Spleen (tissue), 11 donors: Measurements from ENCODE around the gene IQCB1. TPM values are rescaled to one million over a fixed set of nuclear protein-coding genes. Genes with fewer than 3 reads are reported as not detected.

ENCODE experiments used
- DNase-seq: peaks from one replicate; pipeline ENCODE4 v3.0.0-alpha.2; 2020
- H3K27ac ChIP-seq, 8 donors: fragments of 200-600 bp; sonication (generic) in 7 of 8; 1 replicate in 4 of 8; 2 replicates in 4 of 8; pipeline versions ENCODE4 v1.5.0 to v1.8.0; 2016 to 2021; ENCODE audit warnings: inconsistent platforms in 4 of 8, mild to moderate bottlenecking in 4 of 8, moderate library complexity in 1 of 8
- H3K27me3 ChIP-seq, 7 donors: fragments of 200-600 bp; sonication (generic) in 6 of 7; replicated peaks in 1 of 7; 1 replicate in 4 of 7; 2 replicates in 3 of 7; pipeline versions ENCODE4 v1.5.0 to v1.8.0; 2016 to 2021; ENCODE audit warnings: inconsistent platforms in 3 of 7, mild to moderate bottlenecking in 1 of 7
- H3K36me3 ChIP-seq, 6 donors: fragments of 200-600 bp; sonication (generic) in 5 of 6; 1 replicate in 4 of 6; 2 replicates in 2 of 6; pipeline versions ENCODE4 v1.5.0 to v1.8.0; 2016 to 2021; ENCODE audit warnings: inconsistent platforms in 2 of 6
- H3K4me1 ChIP-seq, 6 donors: fragments of 200-600 bp; sonication (generic) in 5 of 6; 1 replicate in 3 of 6; 2 replicates in 3 of 6; pipeline versions ENCODE4 v1.5.0 to v1.8.0; 2016 to 2021; ENCODE audit warnings: inconsistent platforms in 3 of 6
- H3K4me3 ChIP-seq, 8 donors: fragments of 200-600 bp; sonication (generic) in 7 of 8; 1 replicate in 4 of 8; 2 replicates in 4 of 8; pipeline versions ENCODE4 v1.5.0 to v1.8.0; 2016 to 2021; ENCODE audit warnings: inconsistent platforms in 4 of 8, mild to moderate bottlenecking in 4 of 8, moderate library complexity in 2 of 8
- H3K9me3 ChIP-seq, 8 donors: fragments of 200-600 bp; sonication (generic) in 7 of 8; 1 replicate in 4 of 8; 2 replicates in 4 of 8; pipeline versions ENCODE4 v1.5.0 to v1.8.0; 2016 to 2021; ENCODE audit warnings: inconsistent platforms in 4 of 8
- POLR2A ChIP-seq, 3 donors: fragments of 450-650 bp; IDR thresholded peaks; one replicate each; pipeline ENCODE4 v1.5.1; 2017; ENCODE audit warnings: antibody characterized with exemption in 3 of 3, mild to moderate bottlenecking in 1 of 3
- POLR2AphosphoS5 ChIP-seq, 3 donors: sonication (generic); formaldehyde crosslinking; IDR thresholded peaks; one replicate each; pipeline ENCODE4 v1.5.1; 2017; ENCODE audit warnings: antibody characterized with exemption in 3 of 3
- WGBS, 5 donors: extraction: QIAGEN DNeasy Blood & Tissue Kit in 3 of 5; methylation state at CpG; one replicate each; pipeline versions ENCODE4 v1.1.5 to v1.1.7; 2013 to 2018; 5-methylcytosine and 5-hydroxymethylcytosine counted together
- intact Hi-C: fragments of 100-400 bp; cut with DNase I; formaldehyde crosslinking; loops from one replicate; pipeline ENCODE4 v1.15.0; 2023; ENCODE audit warnings: low total_unique reads
- polyA plus RNA-seq, 3 donors: library from polyadenylated mRNA; stranded (reverse); fragments of 200-250 nt; gene quantifications; one replicate each; pipeline ENCODE4 v1.2.1, GENCODE V29; 2013
- total RNA-seq, 7 donors: library from RNA; depleted of rRNA in 3 of 7; stranded (reverse); fragments of >200 nt in 3 of 7; fragmentation: NEBNext Ultra II Directional in 4 of 7; extraction: Animal tissue kit (Norgen Biotek cat#: 25700) in 4 of 7; gene quantifications; one replicate each; pipeline versions ENCODE4 v1.1.0 to v1.2.1, GENCODE V29; 2016 to 2021
- TF ChIP-seq, protein P1 (sequence below), 11 experiments: fragments of 200-600 bp in 7 of 11; fragments of 450-650 bp in 4 of 11; sonication (generic) in 4 of 11; IDR thresholded peaks in 8 of 11; conservative IDR thresholded peaks in 3 of 11; 1 replicate in 7 of 11; 2 replicates in 4 of 11; pipeline versions ENCODE4 v1.4.0 to v1.8.0; 2016 to 2021; ENCODE audit warnings: antibody characterized with exemption in 11 of 11, inconsistent platforms in 4 of 11, mild to moderate bottlenecking in 1 of 11
- donor health status: healthy with polysubstance abuse.
- donor health status: DM: no; HTN: no; CAD: no; lungs with moderate emphysema.
- donor health status: DM: no; HTN: no; CAD: no.
- donor health status: Bipolar disorder and iron deficiency.
- donor health status: healthy.
- donor health status: DM: no; HTN: no; CAD: no.
- donor health status: DM: yes; HTN: yes; CAD: no.

IQCB1 gene
- total and polyA plus RNA-seq, 10 donors, result 14.9 to 39.1 (median 26.5) TPM

DNA sequence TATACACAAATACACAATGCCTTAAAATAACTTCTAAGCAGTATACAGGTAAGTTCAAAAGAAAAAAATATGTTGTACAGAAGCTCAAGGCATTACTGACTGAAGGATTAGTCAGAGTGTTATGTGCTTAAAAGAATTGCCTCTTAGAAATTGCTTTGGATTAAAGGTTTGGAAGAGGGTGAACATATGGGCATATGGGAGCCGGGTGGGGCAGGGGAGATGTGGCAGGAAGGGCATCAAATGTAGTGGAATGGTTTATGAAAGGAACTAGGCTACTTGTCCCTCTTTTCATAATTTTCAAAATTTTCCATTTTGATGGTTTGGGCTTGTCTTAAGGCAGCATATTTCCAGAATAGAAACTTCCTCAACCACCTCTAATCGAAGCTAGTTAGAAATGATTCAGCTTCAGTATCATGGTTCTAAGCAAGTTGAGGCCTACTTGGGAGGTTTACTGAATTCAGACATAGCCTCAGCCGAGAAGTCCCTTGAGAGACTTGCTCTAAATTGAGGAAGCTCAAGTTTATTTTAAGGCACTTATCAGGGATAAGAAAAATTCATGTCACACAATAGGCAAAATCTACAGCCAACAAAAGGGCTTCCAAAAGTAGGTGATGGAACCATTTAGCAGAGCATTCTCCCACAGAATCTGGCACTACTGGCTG is 75.2 kb downstream of the IQCB1 start:
- no peak for DNase-seq
- Histone ChIP-seq H3K4me3 (no peak overlapping the region), H3K9me3 (no peaks in the 10 kb centered on the region), H3K27ac (no peak overlapping the region), H3K4me1 (peaks cover 0 to 7% (median 0%) of the 10 kb centered on the region in 6 donors), H3K36me3 (no peaks in the 10 kb centered on the region), H3K27me3 (no peaks in the 10 kb centered on the region)
- TF ChIP-seq POLR2A (IDR thresholded peaks at IDR 0.05), result no peak
- no peak for TF ChIP-seq POLR2AphosphoS5 (IDR thresholded peaks at IDR 0.05)
- TF ChIP-seq, protein P1, sequence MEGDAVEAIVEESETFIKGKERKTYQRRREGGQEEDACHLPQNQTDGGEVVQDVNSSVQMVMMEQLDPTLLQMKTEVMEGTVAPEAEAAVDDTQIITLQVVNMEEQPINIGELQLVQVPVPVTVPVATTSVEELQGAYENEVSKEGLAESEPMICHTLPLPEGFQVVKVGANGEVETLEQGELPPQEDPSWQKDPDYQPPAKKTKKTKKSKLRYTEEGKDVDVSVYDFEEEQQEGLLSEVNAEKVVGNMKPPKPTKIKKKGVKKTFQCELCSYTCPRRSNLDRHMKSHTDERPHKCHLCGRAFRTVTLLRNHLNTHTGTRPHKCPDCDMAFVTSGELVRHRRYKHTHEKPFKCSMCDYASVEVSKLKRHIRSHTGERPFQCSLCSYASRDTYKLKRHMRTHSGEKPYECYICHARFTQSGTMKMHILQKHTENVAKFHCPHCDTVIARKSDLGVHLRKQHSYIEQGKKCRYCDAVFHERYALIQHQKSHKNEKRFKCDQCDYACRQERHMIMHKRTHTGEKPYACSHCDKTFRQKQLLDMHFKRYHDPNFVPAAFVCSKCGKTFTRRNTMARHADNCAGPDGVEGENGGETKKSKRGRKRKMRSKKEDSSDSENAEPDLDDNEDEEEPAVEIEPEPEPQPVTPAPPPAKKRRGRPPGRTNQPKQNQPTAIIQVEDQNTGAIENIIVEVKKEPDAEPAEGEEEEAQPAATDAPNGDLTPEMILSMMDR (IDR thresholded peaks at IDR 0.05 in 8 of 11, conservative IDR thresholded peaks at IDR 0.05 in 3 of 11), result no peak
- intact Hi-C loops, result no loop called here
- WGBS, 5 donors, result 68 to 85% (median 76%) methylated on average over 3 of the region's 3 CpGs

DNA sequence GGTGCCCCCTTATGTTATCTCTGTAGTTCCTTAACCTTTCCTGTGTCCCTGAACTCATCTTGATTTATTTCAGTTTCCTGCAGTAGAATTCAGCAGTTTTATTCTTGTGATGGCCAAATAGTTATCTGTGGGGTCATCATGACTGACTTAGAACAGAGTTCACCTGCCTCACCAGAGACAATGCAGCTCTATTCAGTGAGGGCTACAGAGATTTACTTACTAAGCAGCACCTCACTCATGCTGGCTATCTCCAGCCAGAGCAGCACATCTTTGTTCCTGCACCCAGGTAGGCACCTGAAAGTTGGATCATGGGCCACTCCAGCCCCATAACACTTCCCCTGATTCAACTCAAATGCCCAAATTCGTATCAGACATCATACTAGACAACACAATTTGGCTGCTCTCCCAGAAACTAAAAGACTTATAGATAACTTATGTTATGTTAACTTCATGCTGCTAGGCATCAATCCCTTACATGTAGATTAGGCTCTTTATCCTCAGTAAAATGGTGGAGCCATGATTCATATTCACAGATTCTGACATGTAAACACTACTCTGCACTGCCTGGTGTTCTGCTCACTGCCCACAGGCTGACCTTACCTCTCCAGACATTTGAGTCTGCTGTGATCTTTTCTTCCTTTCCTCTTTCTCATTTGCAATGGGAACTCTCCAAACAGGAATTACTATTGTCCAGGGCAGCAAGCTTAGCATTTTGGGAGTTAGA is 76.0 kb downstream of the IQCB1 start:
- Histone ChIP-seq H3K36me3 (no peaks in the 10 kb centered on the region), H3K27ac (no peak overlapping the region), H3K4me3 (no peak overlapping the region), H3K9me3 (no peaks in the 10 kb centered on the region), H3K27me3 (no peaks in the 10 kb centered on the region), H3K4me1 (peaks cover 0 to 7% (median 0%) of the 10 kb centered on the region in 6 donors)
- DNase-seq, result no peak
- TF ChIP-seq, protein P1 (IDR thresholded peaks at IDR 0.05 in 8 of 11, conservative IDR thresholded peaks at IDR 0.05 in 3 of 11), result no peak
- TF ChIP-seq POLR2AphosphoS5 (IDR thresholded peaks at IDR 0.05) (no peak), POLR2A (IDR thresholded peaks at IDR 0.05) (no peak)
- 57 to 75% (median 67%) methylated on average over 1 of the region's 1 CpG for WGBS, 5 donors
- intact Hi-C loops, result no loop called here

DNA sequence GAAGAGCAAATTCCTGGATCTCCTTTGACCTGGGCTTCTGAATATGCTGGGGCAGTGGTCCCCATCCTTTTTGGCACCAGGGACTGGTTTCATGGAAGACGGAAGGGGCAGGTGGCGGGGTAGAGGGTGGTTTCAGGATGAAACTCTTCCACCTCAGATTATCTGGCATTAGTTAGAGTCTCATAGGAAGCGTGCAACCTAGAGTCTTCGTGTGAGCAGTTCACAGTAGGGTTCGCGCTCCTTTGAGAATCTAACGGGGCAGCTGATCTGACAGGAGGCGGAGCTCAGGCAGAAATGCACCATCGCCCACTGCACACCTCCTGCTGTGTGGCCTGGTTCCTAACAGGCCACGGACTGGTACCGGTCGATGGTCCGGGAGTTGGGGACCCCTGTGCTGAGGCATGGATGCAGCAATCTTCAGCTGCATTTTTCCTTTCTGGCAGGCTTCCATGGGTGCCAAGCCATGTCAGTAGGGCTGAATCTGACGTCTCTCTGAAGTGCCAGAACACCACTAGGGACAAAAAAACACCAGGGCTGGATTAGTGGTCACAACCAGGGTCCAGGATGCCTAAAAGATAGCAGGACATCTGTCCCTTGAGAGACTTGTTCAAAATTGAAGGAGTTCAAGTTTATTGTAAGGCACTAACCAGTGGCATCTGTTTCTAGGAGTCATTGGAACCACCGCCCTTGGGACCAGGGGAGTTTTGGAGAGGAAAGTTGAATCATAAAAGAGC is 76.9 kb downstream of the IQCB1 start:
- Histone ChIP-seq H3K4me1 (peaks cover 0 to 7% (median 0%) of the 10 kb centered on the region in 6 donors), H3K9me3 (no peaks in the 10 kb centered on the region), H3K27ac (no peak overlapping the region), H3K4me3 (no peak overlapping the region), H3K36me3 (no peaks in the 10 kb centered on the region), H3K27me3 (no peaks in the 10 kb centered on the region)
- no peak for DNase-seq
- WGBS, 5 donors, result 79 to 95% (median 91%) methylated on average over 12 to 15 of the region's 15 CpGs
- TF ChIP-seq, protein P1 (IDR thresholded peaks at IDR 0.05 in 8 of 11, conservative IDR thresholded peaks at IDR 0.05 in 3 of 11), result no peak
- TF ChIP-seq POLR2A (IDR thresholded peaks at IDR 0.05), result no peak
- TF ChIP-seq POLR2AphosphoS5 (IDR thresholded peaks at IDR 0.05), result no peak
- intact Hi-C loops, result no loop called here
